M059J (cell line): ENCODE data around the gene USP34. TPM values are rescaled to one million over a fixed set of nuclear protein-coding genes. Genes with fewer than 3 reads are reported as not detected.
"Not testable (repeated sequence)": the region's sequence is repeated elsewhere in the genome, so short reads cannot be mapped to it uniquely, and the experiment has no call there.

Experiments
- DNase-seq: peaks from one replicate; pipeline ENCODE4 v3.0.0-alpha.2; 2012; ENCODE audit warnings: low read depth
- total RNA-seq: library from RNA; depleted of rRNA; stranded (reverse); fragments of >200 nt; shearing (Covaris generic); gene quantifications from 2 replicates; pipeline ENCODE4 v1.2.3, GENCODE V29; 2014; rRNA removed

Gene USP34, protein sequence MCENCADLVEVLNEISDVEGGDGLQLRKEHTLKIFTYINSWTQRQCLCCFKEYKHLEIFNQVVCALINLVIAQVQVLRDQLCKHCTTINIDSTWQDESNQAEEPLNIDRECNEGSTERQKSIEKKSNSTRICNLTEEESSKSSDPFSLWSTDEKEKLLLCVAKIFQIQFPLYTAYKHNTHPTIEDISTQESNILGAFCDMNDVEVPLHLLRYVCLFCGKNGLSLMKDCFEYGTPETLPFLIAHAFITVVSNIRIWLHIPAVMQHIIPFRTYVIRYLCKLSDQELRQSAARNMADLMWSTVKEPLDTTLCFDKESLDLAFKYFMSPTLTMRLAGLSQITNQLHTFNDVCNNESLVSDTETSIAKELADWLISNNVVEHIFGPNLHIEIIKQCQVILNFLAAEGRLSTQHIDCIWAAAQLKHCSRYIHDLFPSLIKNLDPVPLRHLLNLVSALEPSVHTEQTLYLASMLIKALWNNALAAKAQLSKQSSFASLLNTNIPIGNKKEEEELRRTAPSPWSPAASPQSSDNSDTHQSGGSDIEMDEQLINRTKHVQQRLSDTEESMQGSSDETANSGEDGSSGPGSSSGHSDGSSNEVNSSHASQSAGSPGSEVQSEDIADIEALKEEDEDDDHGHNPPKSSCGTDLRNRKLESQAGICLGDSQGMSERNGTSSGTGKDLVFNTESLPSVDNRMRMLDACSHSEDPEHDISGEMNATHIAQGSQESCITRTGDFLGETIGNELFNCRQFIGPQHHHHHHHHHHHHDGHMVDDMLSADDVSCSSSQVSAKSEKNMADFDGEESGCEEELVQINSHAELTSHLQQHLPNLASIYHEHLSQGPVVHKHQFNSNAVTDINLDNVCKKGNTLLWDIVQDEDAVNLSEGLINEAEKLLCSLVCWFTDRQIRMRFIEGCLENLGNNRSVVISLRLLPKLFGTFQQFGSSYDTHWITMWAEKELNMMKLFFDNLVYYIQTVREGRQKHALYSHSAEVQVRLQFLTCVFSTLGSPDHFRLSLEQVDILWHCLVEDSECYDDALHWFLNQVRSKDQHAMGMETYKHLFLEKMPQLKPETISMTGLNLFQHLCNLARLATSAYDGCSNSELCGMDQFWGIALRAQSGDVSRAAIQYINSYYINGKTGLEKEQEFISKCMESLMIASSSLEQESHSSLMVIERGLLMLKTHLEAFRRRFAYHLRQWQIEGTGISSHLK (N-terminal part only)
- 36.7 and 60.7 TPM in 2 replicates for total RNA-seq

DNA sequence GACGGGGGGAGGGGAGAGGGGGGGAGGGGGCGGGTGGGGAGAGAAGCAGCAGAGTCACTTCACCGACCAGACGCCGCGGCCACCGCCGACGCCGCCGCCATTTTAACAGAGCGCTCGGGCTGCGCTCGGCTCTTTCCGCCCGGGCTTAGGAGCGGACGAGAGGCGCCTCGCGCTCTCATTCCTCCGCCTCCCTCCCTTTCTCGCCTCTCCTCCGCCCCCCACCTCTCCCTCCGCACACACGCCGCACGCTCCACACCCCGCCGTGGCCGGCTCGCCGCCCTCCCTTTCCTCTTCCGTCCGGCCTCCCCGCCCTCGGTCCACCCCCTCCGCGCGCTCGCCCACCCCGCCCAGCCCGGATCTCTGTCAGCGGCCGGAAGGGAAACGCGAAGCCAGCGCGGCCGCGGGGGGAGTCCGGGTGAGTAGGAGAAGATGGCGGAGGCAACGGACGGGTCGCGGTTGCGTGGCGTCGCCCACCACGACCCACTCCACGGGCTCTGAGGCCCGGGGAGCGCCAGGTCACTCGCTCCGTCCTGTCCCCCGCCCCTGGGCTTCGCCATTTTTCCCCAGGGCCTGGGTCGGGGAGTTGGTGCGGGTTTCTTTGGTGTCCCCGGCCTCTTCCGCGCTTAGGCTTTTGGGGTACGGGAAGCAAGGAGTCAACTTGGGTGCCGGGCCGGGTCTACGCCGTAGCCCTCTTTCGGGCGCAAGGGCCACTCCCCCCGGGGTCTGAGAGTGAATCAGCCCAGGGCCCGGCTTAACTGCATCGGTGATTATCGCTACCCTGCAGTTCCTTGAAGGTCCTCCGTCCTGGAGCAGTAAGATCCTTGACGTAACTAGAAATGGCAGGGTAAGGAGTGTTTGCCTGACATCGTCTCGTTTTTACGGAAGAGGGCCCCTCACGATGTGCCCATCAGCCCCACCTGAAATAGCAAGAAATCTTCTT is at the start of gene USP34:
TSS of gene USP34 (minus strand) at position 123 of the 940 bp plus-strand sequence. CDS start 395 bp downstream, outside the sequence.
- DNase-seq, result peak; percentile 91

GRCh38 chr2:61520261-61520660 is 49.4 kb upstream of the USP34 start:
- DNase-seq, result no peak

DNA sequence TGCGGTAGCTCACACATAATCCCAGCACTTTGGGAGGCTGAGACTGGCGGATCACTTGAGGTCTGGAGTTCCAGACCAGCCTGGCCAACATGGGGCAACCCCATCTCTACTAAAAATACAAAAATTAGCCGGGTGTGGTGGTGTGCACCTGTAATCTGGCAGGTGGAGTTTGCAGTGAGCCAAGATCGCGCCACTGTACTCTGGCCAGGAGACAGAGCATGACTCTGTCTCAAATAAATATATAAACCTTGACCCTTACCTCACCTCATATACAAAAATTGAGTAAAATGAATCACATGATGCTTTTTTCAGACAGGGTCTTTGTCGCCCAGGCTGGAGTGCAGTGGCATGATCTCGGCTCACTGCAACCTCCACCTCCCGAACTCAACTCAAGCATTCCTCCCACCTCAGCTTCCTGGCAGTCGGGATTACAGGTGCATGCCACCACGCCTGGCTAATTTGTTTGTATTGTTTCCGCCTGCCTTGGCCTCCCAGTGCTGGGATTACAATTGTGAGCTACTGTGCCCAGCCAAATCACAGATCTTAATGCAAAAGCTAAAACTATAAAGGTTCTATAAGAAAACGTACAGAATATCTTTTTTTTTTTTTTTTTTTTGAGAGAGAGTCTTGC is 42.0 kb upstream of the USP34 start:
- no peak for DNase-seq

DNA sequence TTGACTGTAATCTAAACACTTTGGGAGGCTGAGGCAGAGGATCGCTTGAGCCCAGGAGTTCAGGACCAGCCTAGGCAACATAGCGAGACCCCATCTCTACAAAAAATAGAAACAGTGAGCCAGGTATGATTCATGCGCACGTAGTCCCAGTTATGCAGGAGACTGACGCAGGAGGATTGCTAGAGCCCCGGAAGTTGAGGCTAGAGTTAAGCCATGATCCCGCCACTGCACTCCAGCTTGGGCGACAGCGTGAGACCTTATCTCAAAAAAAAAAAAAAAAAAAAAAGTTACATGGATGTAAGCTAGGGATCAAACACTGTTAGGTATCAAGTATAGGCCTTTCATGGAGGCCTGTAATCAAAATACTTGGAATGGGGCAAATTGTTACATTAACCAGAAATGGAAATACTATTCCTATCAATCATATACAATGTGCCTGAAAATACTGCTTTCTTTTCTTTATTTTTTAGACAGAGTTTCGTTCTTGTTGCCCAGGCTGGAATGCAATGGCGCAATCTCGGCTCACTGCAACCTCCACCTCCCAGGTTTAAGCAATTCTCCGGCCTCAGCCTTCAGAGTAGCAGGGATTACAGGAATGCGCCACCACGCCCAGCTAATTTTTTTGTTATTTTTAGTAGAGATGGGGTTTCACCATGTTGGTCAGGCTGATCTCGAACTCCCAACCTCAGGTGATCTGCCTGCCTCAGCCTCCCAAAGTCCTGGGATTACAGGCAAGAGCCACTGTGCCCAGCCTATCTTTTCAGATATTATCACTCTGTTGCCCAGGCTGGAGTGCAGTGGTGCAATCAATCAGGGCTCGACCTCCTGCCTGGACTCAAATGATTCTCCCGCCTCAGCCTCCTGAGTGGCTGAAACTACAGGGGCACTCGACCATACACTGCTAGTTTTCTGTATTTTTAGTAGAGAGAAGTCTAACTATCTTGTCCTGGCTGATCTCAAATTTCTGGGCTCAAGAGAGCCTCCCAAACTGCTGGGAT is 40.1 kb upstream of the USP34 start:
- no peak for DNase-seq

- no peak for DNase-seq
These were observed 34.1 kb upstream of the USP34 start for GRCh38 chr2:61504949-61505348.

- no peak for DNase-seq
These were observed 28.2 kb upstream of the USP34 start for GRCh38 chr2:61499060-61499459.

- peak; percentile 52 for DNase-seq
These were observed 22.6 kb upstream of the USP34 start for GRCh38 chr2:61493523-61493942.

GRCh38 chr2:61492476-61492875 is 21.6 kb upstream of the USP34 start:
- no peak for DNase-seq

DNA sequence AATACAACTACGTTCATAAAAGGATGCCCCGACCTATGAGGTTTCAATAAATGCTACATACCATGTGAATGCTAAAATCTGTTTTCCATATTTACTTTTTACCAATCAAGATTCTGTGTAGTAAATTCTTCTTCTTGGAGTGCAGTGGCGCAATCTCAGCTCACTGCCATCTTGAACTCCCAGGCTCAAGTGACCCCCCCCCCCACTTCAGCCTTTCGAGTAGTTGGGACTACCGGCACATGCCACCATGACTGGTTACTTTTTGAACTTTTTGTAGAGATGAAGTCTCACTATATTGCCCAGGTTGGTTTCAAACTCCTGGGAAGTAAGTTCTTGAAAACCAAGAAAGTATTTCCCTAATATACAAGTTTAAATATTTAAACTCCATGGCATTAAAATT is 14.4 kb upstream of the USP34 start:
- DNase-seq, result no peak

DNA sequence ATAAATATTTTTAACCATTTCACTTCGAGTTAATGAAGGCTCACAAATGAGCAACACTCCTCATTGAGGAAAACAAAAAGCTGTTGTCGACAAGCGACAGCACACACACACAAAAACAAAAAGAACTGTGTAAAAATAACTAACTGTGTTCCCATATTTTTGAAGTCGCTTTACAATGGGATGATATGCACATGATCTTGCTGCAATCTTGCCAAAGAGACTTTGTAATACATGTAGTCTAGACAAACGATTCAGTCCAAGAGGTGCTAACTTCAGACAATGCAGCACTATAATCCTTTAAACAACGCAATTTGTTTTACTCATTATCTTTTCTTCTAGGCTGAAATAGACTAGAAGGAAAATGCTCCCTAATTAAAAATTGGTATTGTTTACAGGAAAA is 7.2 kb upstream of the USP34 start:
- no peak for DNase-seq

GRCh38 chr2:61476929-61477589 is 6.2 kb upstream of the USP34 start:
- not testable (repeated sequence) for DNase-seq

- DNase-seq, result peak; percentile 48
These were observed 1.3 kb upstream of the USP34 start for GRCh38 chr2:61471905-61472805.

DNA sequence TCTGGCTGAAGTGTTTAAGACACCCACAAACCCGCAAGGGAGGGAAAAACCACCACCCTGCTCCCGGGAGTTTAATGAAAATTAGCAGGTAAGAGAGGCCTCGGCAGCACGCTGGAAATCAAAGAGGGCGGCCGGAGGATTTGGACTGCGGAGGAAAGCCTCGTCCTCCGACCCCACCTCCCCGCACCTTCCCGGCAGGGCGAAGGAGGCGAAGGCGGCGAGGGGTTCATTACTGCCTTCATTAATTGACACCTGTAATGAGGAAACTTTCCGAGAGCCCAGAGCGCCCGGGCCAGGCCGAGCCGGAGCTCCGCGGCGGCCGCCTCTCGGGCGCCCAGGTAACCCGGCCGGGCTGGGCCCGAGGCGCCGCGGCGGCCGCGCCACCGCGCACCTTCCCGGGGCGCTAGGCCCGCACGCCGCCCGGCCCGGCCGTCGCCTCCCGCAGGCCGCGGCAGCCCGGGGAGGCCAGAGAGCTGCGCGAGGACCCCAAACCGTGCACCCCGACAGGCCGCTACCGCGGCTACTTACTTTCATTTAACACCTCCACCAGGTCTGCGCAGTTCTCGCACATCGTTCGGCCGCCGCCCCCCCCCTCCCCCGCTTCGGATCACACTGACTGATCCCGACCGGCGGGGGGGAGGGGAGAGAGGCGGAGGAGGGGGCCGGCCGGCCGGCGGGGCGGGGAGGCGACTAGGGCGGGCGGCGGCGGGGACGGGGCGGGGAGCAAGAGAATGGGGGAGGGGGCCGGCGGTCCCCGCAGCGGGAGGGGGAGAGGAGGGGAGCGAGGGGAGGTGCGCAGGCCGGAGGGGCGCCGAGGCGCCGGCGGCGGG is 550 bp downstream of the USP34 start:
- peak; percentile 71 for DNase-seq

GRCh38 chr2:61469424-61470121 is 1.3 kb downstream of the USP34 start:
- DNase-seq, result no peak

- DNase-seq, result not testable (repeated sequence)
These were observed 2.7 kb downstream of the USP34 start for GRCh38 chr2:61468231-61468630.

DNA sequence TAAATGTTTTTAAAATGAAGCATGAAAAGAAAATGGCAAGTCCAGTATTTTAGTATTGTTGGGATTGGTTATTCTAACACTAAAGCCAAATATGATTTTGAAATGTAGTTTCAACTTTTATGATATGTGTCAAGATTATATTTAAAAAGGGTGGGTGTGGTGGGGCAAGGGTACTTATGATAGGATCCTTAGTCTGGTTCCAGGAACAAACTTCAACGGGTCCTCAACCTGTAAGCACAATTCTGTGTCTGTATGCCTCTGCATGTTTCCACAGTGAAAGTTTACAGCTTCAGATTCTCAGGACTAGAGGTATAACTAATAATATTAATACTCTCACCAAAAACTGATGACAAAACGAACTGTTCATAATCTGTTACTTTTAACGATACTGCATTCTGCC is 5.8 kb downstream of the USP34 start:
- no peak for DNase-seq
